ENCODE measurements around the gene YBX2. TPM values are rescaled to one million over a fixed set of nuclear protein-coding genes. Genes with fewer than 3 reads are reported as not detected.

YBX2 gene
- total RNA-seq, 6 donors from 2014 or later, result 0.14 to 2.2 (median 1.2) TPM; not detected in 1

DNA sequence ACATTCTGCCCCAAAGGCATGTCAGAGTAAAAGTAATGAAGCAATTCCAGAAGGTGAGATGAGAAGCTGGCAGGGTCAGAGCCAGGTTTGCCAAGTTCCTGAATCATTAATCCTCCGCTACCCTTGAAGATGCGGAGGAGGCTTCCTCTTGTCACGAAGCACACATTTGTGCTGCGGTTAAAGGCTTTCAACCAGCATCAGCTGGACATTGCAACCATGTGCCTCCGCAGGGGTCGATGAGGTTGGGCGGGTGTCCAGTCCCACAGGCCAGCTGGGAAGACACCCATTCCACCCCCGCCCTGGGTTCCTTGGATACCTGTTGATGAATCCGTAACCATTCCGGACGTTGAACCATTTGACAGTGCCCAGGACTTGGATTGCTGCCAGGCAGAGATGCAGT is 1.3 kb downstream of the YBX2 start:
- Histone ChIP-seq H3K27ac (no peak overlapping the region), H3K4me1 (peaks cover 24 to 34% (median 25%) of the 10 kb centered on the region in 4 donors), H3K27me3 (peaks cover 0 to 16% (median 15%) of the 10 kb centered on the region in 4 donors), H3K36me3 (no peaks in the 10 kb centered on the region), H3K4me3 (no peak overlapping the region), H3K9me3 (no peaks in the 10 kb centered on the region)
- ATAC-seq (ENCODE audit: low FRiP score in 2 of 2) (no peak), DNase-seq (no peak)
- no peak for TF ChIP-seq POLR2A (IDR thresholded peaks at IDR 0.05)
- TF ChIP-seq EP300 (IDR thresholded peaks at IDR 0.05), result no peak
- no peak for TF ChIP-seq POLR2AphosphoS5 (IDR thresholded peaks at IDR 0.05)
- TF ChIP-seq, protein P1, sequence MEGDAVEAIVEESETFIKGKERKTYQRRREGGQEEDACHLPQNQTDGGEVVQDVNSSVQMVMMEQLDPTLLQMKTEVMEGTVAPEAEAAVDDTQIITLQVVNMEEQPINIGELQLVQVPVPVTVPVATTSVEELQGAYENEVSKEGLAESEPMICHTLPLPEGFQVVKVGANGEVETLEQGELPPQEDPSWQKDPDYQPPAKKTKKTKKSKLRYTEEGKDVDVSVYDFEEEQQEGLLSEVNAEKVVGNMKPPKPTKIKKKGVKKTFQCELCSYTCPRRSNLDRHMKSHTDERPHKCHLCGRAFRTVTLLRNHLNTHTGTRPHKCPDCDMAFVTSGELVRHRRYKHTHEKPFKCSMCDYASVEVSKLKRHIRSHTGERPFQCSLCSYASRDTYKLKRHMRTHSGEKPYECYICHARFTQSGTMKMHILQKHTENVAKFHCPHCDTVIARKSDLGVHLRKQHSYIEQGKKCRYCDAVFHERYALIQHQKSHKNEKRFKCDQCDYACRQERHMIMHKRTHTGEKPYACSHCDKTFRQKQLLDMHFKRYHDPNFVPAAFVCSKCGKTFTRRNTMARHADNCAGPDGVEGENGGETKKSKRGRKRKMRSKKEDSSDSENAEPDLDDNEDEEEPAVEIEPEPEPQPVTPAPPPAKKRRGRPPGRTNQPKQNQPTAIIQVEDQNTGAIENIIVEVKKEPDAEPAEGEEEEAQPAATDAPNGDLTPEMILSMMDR (IDR thresholded peaks at IDR 0.05), result no peak
- 74 to 88% methylated on average over 7 to 10 of the region's 11 CpGs for WGBS, 2 donors

DNA sequence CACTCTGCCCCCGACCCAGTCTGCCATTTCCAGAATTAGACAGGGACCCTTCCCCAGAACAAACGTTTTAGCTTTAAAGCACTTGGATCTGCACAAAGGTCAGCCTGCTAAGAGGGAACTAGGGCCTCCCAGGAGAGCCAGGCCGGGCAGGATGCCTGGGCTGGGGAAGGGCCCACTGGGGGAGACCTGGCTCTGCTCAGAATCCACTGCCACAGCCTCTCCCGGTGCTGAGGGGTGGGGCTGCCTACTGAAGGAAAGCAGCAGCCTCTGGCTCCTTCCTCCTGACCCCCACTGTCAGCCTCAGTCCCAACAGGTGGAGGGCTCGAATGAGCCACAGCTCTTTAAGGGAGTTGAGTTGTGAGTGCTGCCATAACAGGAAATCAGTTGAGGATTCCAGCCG is 1.7 kb downstream of the YBX2 start:
- ATAC-seq (ENCODE audit: low FRiP score in 2 of 2) (no peak), DNase-seq (no peak)
- Histone ChIP-seq H3K27me3 (peaks cover 0 to 16% (median 15%) of the 10 kb centered on the region in 4 donors), H3K36me3 (no peaks in the 10 kb centered on the region), H3K4me3 (no peak overlapping the region), H3K9me3 (no peaks in the 10 kb centered on the region), H3K27ac (no peak overlapping the region), H3K4me1 (peaks cover 24 to 34% (median 25%) of the 10 kb centered on the region in 4 donors)
- TF ChIP-seq POLR2AphosphoS5 (IDR thresholded peaks at IDR 0.05) (no peak), EP300 (IDR thresholded peaks at IDR 0.05) (no peak), POLR2A (IDR thresholded peaks at IDR 0.05) (no peak)
- TF ChIP-seq, protein P1 (IDR thresholded peaks at IDR 0.05), result no peak
- WGBS, 2 donors, result 34 to 38% methylated on average over 6 of the region's 6 CpGs

- TF ChIP-seq EP300 (IDR thresholded peaks at IDR 0.05), result no peak
- no peak for TF ChIP-seq POLR2A (IDR thresholded peaks at IDR 0.05)
- TF ChIP-seq, protein P1 (IDR thresholded peaks at IDR 0.05), result no peak
- TF ChIP-seq POLR2AphosphoS5 (IDR thresholded peaks at IDR 0.05), result no peak
- no peak for DNase-seq
- Histone ChIP-seq H3K27me3 (peaks cover 0 to 16% (median 15%) of the 10 kb centered on the region in 4 donors), H3K4me1 (peaks cover 24 to 34% (median 25%) of the 10 kb centered on the region in 4 donors), H3K27ac (no peak overlapping the region), H3K36me3 (no peaks in the 10 kb centered on the region), H3K9me3 (no peaks in the 10 kb centered on the region), H3K4me3 (no peak overlapping the region)
- 82% methylated on average over 2 of the region's 2 CpGs; no CpG with 5 or more reads in 1 of the 2 donors for WGBS, 2 donors
- ATAC-seq (ENCODE audit: low FRiP score in 2 of 2), result no peak
These were observed 2.2 kb downstream of the YBX2 start for GRCh38 chr17:7292194-7292593.

DNA sequence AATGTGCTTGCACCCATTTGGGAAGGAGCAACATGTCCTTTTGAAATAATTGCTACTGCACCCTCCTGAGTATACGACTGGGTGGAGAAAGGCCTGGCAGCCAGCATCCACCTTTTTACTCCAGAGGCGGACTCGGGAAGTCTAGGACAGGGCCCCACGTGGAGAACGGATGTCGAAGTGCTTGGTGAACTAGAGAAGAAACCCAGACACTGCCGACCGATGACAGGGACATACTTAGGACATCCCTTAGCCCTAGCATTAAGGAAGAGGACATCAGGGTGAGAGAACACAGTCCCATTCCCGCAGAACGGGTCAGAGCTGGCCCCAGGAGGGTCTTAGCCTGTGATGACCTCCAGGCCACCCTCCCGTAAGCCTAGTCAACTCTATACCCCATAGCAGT is 3.8 kb downstream of the YBX2 start:
- no peak overlapping the region for H3K4me3 ChIP-seq
- H3K27ac ChIP-seq, result no peak overlapping the region
- H3K27me3 ChIP-seq, result peaks cover 0 to 16% (median 15%) of the 10 kb centered on the region in 4 donors
- H3K4me1 ChIP-seq, result peaks cover 15 to 22% (median 17%) of the 10 kb centered on the region in 4 donors
- ATAC-seq (ENCODE audit: low FRiP score in 2 of 2) (no peak), DNase-seq (no peak)
- TF ChIP-seq POLR2AphosphoS5 (IDR thresholded peaks at IDR 0.05), result no peak
- no peak for TF ChIP-seq POLR2A (IDR thresholded peaks at IDR 0.05)
- TF ChIP-seq, protein P1 (IDR thresholded peaks at IDR 0.05), result no peak
- no peak for TF ChIP-seq EP300 (IDR thresholded peaks at IDR 0.05)
- no peaks in the 10 kb centered on the region for H3K9me3 ChIP-seq
- 82 to 86% methylated on average over 11 of the region's 11 CpGs for WGBS, 2 donors
- H3K36me3 ChIP-seq, result no peaks in the 10 kb centered on the region

DNA sequence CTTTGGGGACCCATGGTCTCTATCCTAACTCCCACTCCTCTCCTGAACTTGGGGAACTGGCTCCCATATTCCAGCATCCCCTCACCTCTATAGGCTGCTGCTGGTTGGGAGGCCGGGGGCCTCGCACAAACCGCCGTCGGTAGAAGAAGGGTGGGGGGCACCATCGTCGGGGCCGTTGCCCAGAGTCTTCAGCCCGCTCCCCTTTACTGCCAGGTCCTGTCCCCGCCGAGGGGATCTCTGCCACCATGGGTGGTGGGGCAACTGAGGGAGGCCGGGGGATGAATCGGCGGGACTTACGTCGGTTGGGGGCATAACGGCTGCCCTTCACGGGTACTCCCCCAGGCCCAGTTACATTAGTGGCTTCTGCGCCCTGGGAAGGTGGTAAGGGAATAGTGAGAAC is 4.3 kb downstream of the YBX2 start:
- H3K27me3 ChIP-seq, result peaks cover 0 to 16% (median 15%) of the 10 kb centered on the region in 4 donors
- H3K4me1 ChIP-seq, result peaks cover 15 to 17% (median 16%) of the 10 kb centered on the region in 4 donors
- WGBS, 2 donors, result 93 to 94% methylated on average over 19 of the region's 19 CpGs
- no peak overlapping the region for H3K27ac ChIP-seq
- no peaks in the 10 kb centered on the region for H3K36me3 ChIP-seq
- H3K4me3 ChIP-seq, result no peak overlapping the region
- no peak for TF ChIP-seq POLR2A (IDR thresholded peaks at IDR 0.05)
- no peak for TF ChIP-seq EP300 (IDR thresholded peaks at IDR 0.05)
- no peak for TF ChIP-seq POLR2AphosphoS5 (IDR thresholded peaks at IDR 0.05)
- TF ChIP-seq, protein P1 (IDR thresholded peaks at IDR 0.05), result no peak
- DNase-seq, result peak in 1 of 2 donors; percentile 58
- no peak for ATAC-seq (ENCODE audit: low FRiP score in 2 of 2)
- H3K9me3 ChIP-seq, result no peaks in the 10 kb centered on the region
